Measurements from ENCODE around the gene RUFY3.

DNA sequence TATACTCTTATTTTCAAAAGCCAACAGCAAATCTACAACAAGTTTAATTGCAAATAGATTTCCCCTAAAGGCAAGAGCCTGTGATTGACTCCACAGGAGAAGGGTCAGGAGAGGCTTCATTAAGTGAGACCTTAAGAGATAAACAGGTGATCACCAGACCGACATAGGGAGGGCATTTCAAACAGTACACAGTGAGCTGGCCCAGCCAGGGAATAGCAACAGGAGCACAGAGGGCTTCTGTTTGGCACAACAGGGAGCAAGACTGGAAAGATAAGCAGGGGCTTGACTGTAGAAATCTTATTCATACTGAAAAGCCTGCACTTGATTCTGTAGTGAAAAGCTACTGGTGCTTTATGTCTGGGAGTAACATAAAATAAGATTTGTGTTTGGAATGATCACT lies 3.9 kb downstream of the RUFY3 start:
- TF ChIP-seq, protein P1, sequence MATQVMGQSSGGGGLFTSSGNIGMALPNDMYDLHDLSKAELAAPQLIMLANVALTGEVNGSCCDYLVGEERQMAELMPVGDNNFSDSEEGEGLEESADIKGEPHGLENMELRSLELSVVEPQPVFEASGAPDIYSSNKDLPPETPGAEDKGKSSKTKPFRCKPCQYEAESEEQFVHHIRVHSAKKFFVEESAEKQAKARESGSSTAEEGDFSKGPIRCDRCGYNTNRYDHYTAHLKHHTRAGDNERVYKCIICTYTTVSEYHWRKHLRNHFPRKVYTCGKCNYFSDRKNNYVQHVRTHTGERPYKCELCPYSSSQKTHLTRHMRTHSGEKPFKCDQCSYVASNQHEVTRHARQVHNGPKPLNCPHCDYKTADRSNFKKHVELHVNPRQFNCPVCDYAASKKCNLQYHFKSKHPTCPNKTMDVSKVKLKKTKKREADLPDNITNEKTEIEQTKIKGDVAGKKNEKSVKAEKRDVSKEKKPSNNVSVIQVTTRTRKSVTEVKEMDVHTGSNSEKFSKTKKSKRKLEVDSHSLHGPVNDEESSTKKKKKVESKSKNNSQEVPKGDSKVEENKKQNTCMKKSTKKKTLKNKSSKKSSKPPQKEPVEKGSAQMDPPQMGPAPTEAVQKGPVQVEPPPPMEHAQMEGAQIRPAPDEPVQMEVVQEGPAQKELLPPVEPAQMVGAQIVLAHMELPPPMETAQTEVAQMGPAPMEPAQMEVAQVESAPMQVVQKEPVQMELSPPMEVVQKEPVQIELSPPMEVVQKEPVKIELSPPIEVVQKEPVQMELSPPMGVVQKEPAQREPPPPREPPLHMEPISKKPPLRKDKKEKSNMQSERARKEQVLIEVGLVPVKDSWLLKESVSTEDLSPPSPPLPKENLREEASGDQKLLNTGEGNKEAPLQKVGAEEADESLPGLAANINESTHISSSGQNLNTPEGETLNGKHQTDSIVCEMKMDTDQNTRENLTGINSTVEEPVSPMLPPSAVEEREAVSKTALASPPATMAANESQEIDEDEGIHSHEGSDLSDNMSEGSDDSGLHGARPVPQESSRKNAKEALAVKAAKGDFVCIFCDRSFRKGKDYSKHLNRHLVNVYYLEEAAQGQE (IDR thresholded peaks at IDR 0.05; ENCODE audit: insufficient replicate concordance, low read depth): no peak
- TF ChIP-seq, protein P2, sequence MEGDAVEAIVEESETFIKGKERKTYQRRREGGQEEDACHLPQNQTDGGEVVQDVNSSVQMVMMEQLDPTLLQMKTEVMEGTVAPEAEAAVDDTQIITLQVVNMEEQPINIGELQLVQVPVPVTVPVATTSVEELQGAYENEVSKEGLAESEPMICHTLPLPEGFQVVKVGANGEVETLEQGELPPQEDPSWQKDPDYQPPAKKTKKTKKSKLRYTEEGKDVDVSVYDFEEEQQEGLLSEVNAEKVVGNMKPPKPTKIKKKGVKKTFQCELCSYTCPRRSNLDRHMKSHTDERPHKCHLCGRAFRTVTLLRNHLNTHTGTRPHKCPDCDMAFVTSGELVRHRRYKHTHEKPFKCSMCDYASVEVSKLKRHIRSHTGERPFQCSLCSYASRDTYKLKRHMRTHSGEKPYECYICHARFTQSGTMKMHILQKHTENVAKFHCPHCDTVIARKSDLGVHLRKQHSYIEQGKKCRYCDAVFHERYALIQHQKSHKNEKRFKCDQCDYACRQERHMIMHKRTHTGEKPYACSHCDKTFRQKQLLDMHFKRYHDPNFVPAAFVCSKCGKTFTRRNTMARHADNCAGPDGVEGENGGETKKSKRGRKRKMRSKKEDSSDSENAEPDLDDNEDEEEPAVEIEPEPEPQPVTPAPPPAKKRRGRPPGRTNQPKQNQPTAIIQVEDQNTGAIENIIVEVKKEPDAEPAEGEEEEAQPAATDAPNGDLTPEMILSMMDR (IDR thresholded peaks at IDR 0.05; ENCODE audit: insufficient read depth, low read length): no peak
- no peak for TF ChIP-seq POLR2AphosphoS5 (IDR thresholded peaks at IDR 0.05; ENCODE audit: low read depth)
